GM12892 (cell line): ENCODE data around the gene PVR.

Source experiments
- DNase-seq: peaks from one replicate; pipeline ENCODE4 v3.0.0; 2011; ENCODE audit not compliant: insufficient read length
- FAIRE-seq: peaks from 2 replicates; lab custom pipeline; 2011; peaks lifted over from hg19 to GRCh38; lab: Jason Lieb, UNC
- POLR2A ChIP-seq: IDR thresholded peaks from 2 replicates; pipeline ENCODE4 v1.6.1; 2011; ENCODE audit warnings: low read depth, low read length, control low read depth
- POLR2AphosphoS5 ChIP-seq: IDR thresholded peaks from 2 replicates; pipeline ENCODE4 v1.6.1; 2011; ENCODE audit warnings: low read depth, low read length, control low read depth
- TAF1 ChIP-seq: IDR thresholded peaks from 2 replicates; pipeline ENCODE4 v1.6.1; 2011; ENCODE audit warnings: low read depth, mild to moderate bottlenecking, control low read depth, low read length, borderline replicate concordance

PVR gene

GRCh38 chr19:44640518-44640917, 3.2 kb upstream of the PVR start:
- DNase-seq (no peak), FAIRE-seq (no peak)
- no peak for TF ChIP-seq POLR2A
- no peak for TF ChIP-seq TAF1
- TF ChIP-seq POLR2AphosphoS5 = no peak

GRCh38 chr19:44641501-44642265, 2.0 kb upstream of the PVR start:
- DNase-seq (no peak), FAIRE-seq (no peak)
- TF ChIP-seq TAF1 = no peak
- no peak for TF ChIP-seq POLR2A
- no peak for TF ChIP-seq POLR2AphosphoS5

- TF ChIP-seq POLR2A = no peak
- no peak for TF ChIP-seq TAF1
- TF ChIP-seq POLR2AphosphoS5 = no peak
- DNase-seq (no peak), FAIRE-seq (no peak)
Observed at GRCh38 chr19:44642377-44642776, 1.3 kb upstream of the PVR start.

GRCh38 chr19:44644402-44645016, 799 bp downstream of the PVR start:
- FAIRE-seq (no peak), DNase-seq (no peak)
- TF ChIP-seq TAF1 = no peak
- no peak for TF ChIP-seq POLR2A
- TF ChIP-seq POLR2AphosphoS5 = no peak

- FAIRE-seq (no peak), DNase-seq (no peak)
- TF ChIP-seq POLR2A (no peak), POLR2AphosphoS5 (no peak), TAF1 (no peak)
Observed at GRCh38 chr19:44645407-44646048, 1.8 kb downstream of the PVR start.

- FAIRE-seq (no peak), DNase-seq (no peak)
- no peak for TF ChIP-seq POLR2A
- TF ChIP-seq TAF1 = no peak
- no peak for TF ChIP-seq POLR2AphosphoS5
Observed at GRCh38 chr19:44646049-44646416, 2.3 kb downstream of the PVR start.

- TF ChIP-seq TAF1 (no peak), POLR2A (no peak), POLR2AphosphoS5 (no peak)
- FAIRE-seq (no peak), DNase-seq (no peak)
Observed at GRCh38 chr19:44647144-44647543, 3.4 kb downstream of the PVR start.

- FAIRE-seq = no peak
- no peak for DNase-seq
- TF ChIP-seq POLR2A (no peak), TAF1 (no peak), POLR2AphosphoS5 (no peak)
Observed at GRCh38 chr19:44648631-44649251, 5.0 kb downstream of the PVR start.

GRCh38 chr19:44649578-44650145, 6.0 kb downstream of the PVR start:
- TF ChIP-seq POLR2A (no peak), TAF1 (no peak), POLR2AphosphoS5 (no peak)
- DNase-seq (no peak), FAIRE-seq (no peak)

GRCh38 chr19:44653343-44653742, 9.6 kb downstream of the PVR start:
- FAIRE-seq (no peak), DNase-seq (no peak)
- TF ChIP-seq POLR2AphosphoS5 = no peak
- TF ChIP-seq POLR2A = no peak
- TF ChIP-seq TAF1 = no peak
